Karpas-422 (cell line): ENCODE measurements around the gene IFNL4. TPM values are rescaled to one million over a fixed set of nuclear protein-coding genes. Genes with fewer than 3 reads are reported as not detected.
"Not testable (repeated sequence)": the region's sequence is repeated elsewhere in the genome, so short reads cannot be mapped to it uniquely, and the experiment has no call there.

ENCODE experiments used
- DNase-seq: peaks from one replicate; pipeline ENCODE4 v3.0.0-alpha.2; 2015
- H2AFZ ChIP-seq: fragments of 200-600 bp; sonication (generic); 2 replicates; pipeline ENCODE4 v1.6.1; 2014; ENCODE audit warnings: antibody characterized with exemption, low read length, mixed read lengths
- H3K27ac ChIP-seq: fragments of 200-600 bp; sonication (generic); 2 replicates; pipeline ENCODE4 v1.5.1; 2014; ENCODE audit warnings: mild to moderate bottlenecking, low read length, moderate library complexity
- H3K27me3 ChIP-seq: fragments of 200-600 bp; sonication (generic); 2 replicates; pipeline ENCODE4 v1.6.1; 2014; ENCODE audit warnings: low read length, mixed read lengths
- H3K36me3 ChIP-seq: fragments of 200-600 bp; sonication (generic); 2 replicates; pipeline ENCODE4 v1.6.1; 2014; ENCODE audit warnings: low read length, mixed read lengths; ENCODE audit not compliant: insufficient read depth
- H3K4me1 ChIP-seq: fragments of 200-600 bp; sonication (generic); 2 replicates; pipeline ENCODE4 v1.6.1; 2014; ENCODE audit warnings: mild to moderate bottlenecking, low read length, mixed read lengths
- H3K4me2 ChIP-seq: fragments of 200-600 bp; sonication (generic); 2 replicates; pipeline ENCODE4 v1.6.1; 2014; ENCODE audit warnings: low read length, low read depth, mild to moderate bottlenecking; ENCODE audit not compliant: poor library complexity, severe bottlenecking
- H3K4me3 ChIP-seq: fragments of 200-600 bp; sonication (generic); 2 replicates; pipeline ENCODE4 v1.5.1; 2014; ENCODE audit warnings: mild to moderate bottlenecking, antibody characterized with exemption, low read length, mixed read lengths
- H3K79me2 ChIP-seq: fragments of 200-600 bp; sonication (generic); 2 replicates; pipeline ENCODE4 v1.6.1; 2014; ENCODE audit warnings: mild to moderate bottlenecking, low read length, mixed read lengths
- H3K9ac ChIP-seq: fragments of 200-600 bp; sonication (generic); 2 replicates; pipeline ENCODE4 v1.6.0; 2014; ENCODE audit warnings: low read length
- H3K9me2 ChIP-seq: fragments of 200-600 bp; sonication (generic), shearing (Covaris generic); replicated peaks from 2 replicates; pipeline ENCODE4 v1.6.0; 2014; ENCODE audit warnings: mild to moderate bottlenecking, low read length, moderate library complexity; ENCODE audit not compliant: insufficient read depth
- H3K9me3 ChIP-seq: fragments of 300-700, 200-600 bp; sonication (generic); 2 replicates; pipeline ENCODE4 v1.6.1; 2014; ENCODE audit warnings: low read length, mixed read lengths
- H4K20me1 ChIP-seq: fragments of 200-600 bp; sonication (generic); 2 replicates; pipeline ENCODE4 v1.6.1; 2014; ENCODE audit warnings: mild to moderate bottlenecking, antibody characterized with exemption, low read length, low read depth; ENCODE audit not compliant: insufficient read depth
- total RNA-seq: library from RNA; depleted of rRNA; stranded (reverse); fragments of >200 nt; shearing (Covaris generic); gene quantifications from 2 replicates; pipeline ENCODE4 v1.2.3, GENCODE V29; 2014; ENCODE audit warnings: low replicate concordance

The IFNL4 gene
- total RNA-seq, 1 experiment from 2014 or later, result not detected

- no peak overlapping the region for H3K4me2 ChIP-seq
- no peak overlapping the region for H3K9ac ChIP-seq
- H3K4me1 ChIP-seq, result no peaks in the 10 kb centered on the region
- no peaks in the 10 kb centered on the region for H3K27me3 ChIP-seq
- H3K9me2 ChIP-seq, result no peaks in the 10 kb centered on the region
- no peaks in the 10 kb centered on the region for H3K79me2 ChIP-seq
- H4K20me1 ChIP-seq, result no peaks in the 10 kb centered on the region
- no peak for DNase-seq
- no peak overlapping the region for H3K4me3 ChIP-seq
- H2AFZ ChIP-seq, result no peak overlapping the region
- H3K36me3 ChIP-seq, result no peaks in the 10 kb centered on the region
- no peaks in the 10 kb centered on the region for H3K9me3 ChIP-seq
- H3K27ac ChIP-seq, result no peak overlapping the region
These were observed 3.2 kb upstream of the IFNL4 start for GRCh38 chr19:39251846-39252245.

GRCh38 chr19:39251081-39251480, 2.4 kb upstream of the IFNL4 start:
- H3K9ac ChIP-seq, result no peak overlapping the region
- H3K4me3 ChIP-seq, result no peak overlapping the region
- H3K4me1 ChIP-seq, result no peaks in the 10 kb centered on the region
- no peak for DNase-seq
- H2AFZ ChIP-seq, result no peak overlapping the region
- no peaks in the 10 kb centered on the region for H3K9me2 ChIP-seq
- no peaks in the 10 kb centered on the region for H4K20me1 ChIP-seq
- H3K9me3 ChIP-seq, result no peaks in the 10 kb centered on the region
- no peaks in the 10 kb centered on the region for H3K36me3 ChIP-seq
- H3K27ac ChIP-seq, result no peak overlapping the region
- no peaks in the 10 kb centered on the region for H3K79me2 ChIP-seq
- no peak overlapping the region for H3K4me2 ChIP-seq
- no peaks in the 10 kb centered on the region for H3K27me3 ChIP-seq

- H3K9me2 ChIP-seq, result no peaks in the 10 kb centered on the region
- no peaks in the 10 kb centered on the region for H3K27me3 ChIP-seq
- H3K27ac ChIP-seq, result no peak overlapping the region
- no peaks in the 10 kb centered on the region for H3K4me1 ChIP-seq
- H3K9ac ChIP-seq, result no peak overlapping the region
- no peak overlapping the region for H3K4me3 ChIP-seq
- DNase-seq, result no peak
- no peak overlapping the region for H3K4me2 ChIP-seq
- no peaks in the 10 kb centered on the region for H3K79me2 ChIP-seq
- no peaks in the 10 kb centered on the region for H4K20me1 ChIP-seq
- H3K36me3 ChIP-seq, result no peaks in the 10 kb centered on the region
- H2AFZ ChIP-seq, result no peak overlapping the region
- no peaks in the 10 kb centered on the region for H3K9me3 ChIP-seq
These were observed 673 bp downstream of the IFNL4 start for GRCh38 chr19:39247701-39248664.

GRCh38 chr19:39246951-39247669, 1.5 kb downstream of the IFNL4 start:
- no peak overlapping the region for H3K4me2 ChIP-seq
- H3K9me3 ChIP-seq, result no peaks in the 10 kb centered on the region
- no peaks in the 10 kb centered on the region for H3K4me1 ChIP-seq
- H3K27ac ChIP-seq, result no peak overlapping the region
- H3K79me2 ChIP-seq, result no peaks in the 10 kb centered on the region
- no peak overlapping the region for H3K4me3 ChIP-seq
- H3K36me3 ChIP-seq, result no peaks in the 10 kb centered on the region
- H3K9me2 ChIP-seq, result no peaks in the 10 kb centered on the region
- H4K20me1 ChIP-seq, result no peaks in the 10 kb centered on the region
- no peak overlapping the region for H3K9ac ChIP-seq
- no peaks in the 10 kb centered on the region for H3K27me3 ChIP-seq
- no peak overlapping the region for H2AFZ ChIP-seq
- no peak for DNase-seq

GRCh38 chr19:39245166-39245565, 3.5 kb downstream of the IFNL4 start:
- H3K4me3 ChIP-seq, H3K79me2 ChIP-seq, H3K4me2 ChIP-seq, H4K20me1 ChIP-seq, DNase-seq, H3K36me3 ChIP-seq, H3K9ac ChIP-seq, H3K4me1 ChIP-seq, H2AFZ ChIP-seq, H3K9me2 ChIP-seq, H3K27ac ChIP-seq, H3K27me3 ChIP-seq, H3K9me3 ChIP-seq: not testable (repeated sequence)

GRCh38 chr19:39244410-39245100, 4.1 kb downstream of the IFNL4 start, which contains the start of gene IFNL3:
IFNL3 (minus strand) TSS chr19:39245006; CDS start chr19:39244967, 39 bp downstream.
- DNase-seq, result not testable (repeated sequence)

GRCh38 chr19:39243741-39244140, 4.9 kb downstream of the IFNL4 start:
- not testable (repeated sequence) for H3K79me2 ChIP-seq, H3K9ac ChIP-seq, H4K20me1 ChIP-seq, H3K27ac ChIP-seq, H3K4me3 ChIP-seq, DNase-seq, H3K4me1 ChIP-seq, H3K4me2 ChIP-seq, H3K27me3 ChIP-seq, H3K9me2 ChIP-seq, H2AFZ ChIP-seq, H3K36me3 ChIP-seq, H3K9me3 ChIP-seq

More at GRCh38 chr19:39244410-39245100, 4.1 kb downstream of the IFNL4 start, which contains the start of gene IFNL3:
- not testable (repeated sequence) for H3K27me3 ChIP-seq, H3K4me1 ChIP-seq, H4K20me1 ChIP-seq, H3K9ac ChIP-seq, H3K27ac ChIP-seq, H3K9me3 ChIP-seq, H3K79me2 ChIP-seq, H2AFZ ChIP-seq, H3K4me3 ChIP-seq, H3K9me2 ChIP-seq, H3K4me2 ChIP-seq, H3K36me3 ChIP-seq

- Histone ChIP-seq H3K9me3 (no peaks in the 10 kb centered on the region), H3K4me2 (no peak overlapping the region), H3K9me2 (no peaks in the 10 kb centered on the region), H3K9ac (no peak overlapping the region), H3K27me3 (no peaks in the 10 kb centered on the region), H4K20me1 (no peaks in the 10 kb centered on the region), H3K4me3 (no peak overlapping the region), H3K36me3 (no peaks in the 10 kb centered on the region), H3K4me1 (peaks cover 6% of the 10 kb centered on the region), H3K79me2 (no peaks in the 10 kb centered on the region), H2AFZ (no peak overlapping the region), H3K27ac (no peak overlapping the region)
- DNase-seq, result no peak
These were observed 8.2 kb downstream of the IFNL4 start for GRCh38 chr19:39240421-39240820.
